ENCODE data around the gene PIBF1. TPM values are rescaled to one million over a fixed set of nuclear protein-coding genes. Genes with fewer than 3 reads are reported as not detected.

PIBF1 gene
- total RNA-seq, 2 donors from 2014 or later: 19.9 to 24.9 TPM

- Histone ChIP-seq H3K27ac (no peak overlapping the region), H3K27me3 (replicated peaks; ENCODE audit: insufficient read depth) (no peaks in the 10 kb centered on the region), H3K36me3 (no peaks in the 10 kb centered on the region), H3K4me3 (no peak overlapping the region), H3K9me3 (no peaks in the 10 kb centered on the region), H3K4me1 (replicated peaks) (no peaks in the 10 kb centered on the region)
- intact Hi-C loops (cut with DNase I): no loop called here
- TF ChIP-seq POLR2AphosphoS5 (IDR thresholded peaks at IDR 0.05): no peak
- no peak for TF ChIP-seq POLR2A (IDR thresholded peaks at IDR 0.05)
- TF ChIP-seq, protein P1, sequence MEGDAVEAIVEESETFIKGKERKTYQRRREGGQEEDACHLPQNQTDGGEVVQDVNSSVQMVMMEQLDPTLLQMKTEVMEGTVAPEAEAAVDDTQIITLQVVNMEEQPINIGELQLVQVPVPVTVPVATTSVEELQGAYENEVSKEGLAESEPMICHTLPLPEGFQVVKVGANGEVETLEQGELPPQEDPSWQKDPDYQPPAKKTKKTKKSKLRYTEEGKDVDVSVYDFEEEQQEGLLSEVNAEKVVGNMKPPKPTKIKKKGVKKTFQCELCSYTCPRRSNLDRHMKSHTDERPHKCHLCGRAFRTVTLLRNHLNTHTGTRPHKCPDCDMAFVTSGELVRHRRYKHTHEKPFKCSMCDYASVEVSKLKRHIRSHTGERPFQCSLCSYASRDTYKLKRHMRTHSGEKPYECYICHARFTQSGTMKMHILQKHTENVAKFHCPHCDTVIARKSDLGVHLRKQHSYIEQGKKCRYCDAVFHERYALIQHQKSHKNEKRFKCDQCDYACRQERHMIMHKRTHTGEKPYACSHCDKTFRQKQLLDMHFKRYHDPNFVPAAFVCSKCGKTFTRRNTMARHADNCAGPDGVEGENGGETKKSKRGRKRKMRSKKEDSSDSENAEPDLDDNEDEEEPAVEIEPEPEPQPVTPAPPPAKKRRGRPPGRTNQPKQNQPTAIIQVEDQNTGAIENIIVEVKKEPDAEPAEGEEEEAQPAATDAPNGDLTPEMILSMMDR (IDR thresholded peaks at IDR 0.05): no peak
- 92% methylated on average over 4 of the region's 4 CpGs for WGBS
- no peak for DNase-seq (ENCODE audit: low spot score)
Observed at GRCh38 chr13:72998012-72998411, 216.1 kb downstream of the PIBF1 start.

DNA sequence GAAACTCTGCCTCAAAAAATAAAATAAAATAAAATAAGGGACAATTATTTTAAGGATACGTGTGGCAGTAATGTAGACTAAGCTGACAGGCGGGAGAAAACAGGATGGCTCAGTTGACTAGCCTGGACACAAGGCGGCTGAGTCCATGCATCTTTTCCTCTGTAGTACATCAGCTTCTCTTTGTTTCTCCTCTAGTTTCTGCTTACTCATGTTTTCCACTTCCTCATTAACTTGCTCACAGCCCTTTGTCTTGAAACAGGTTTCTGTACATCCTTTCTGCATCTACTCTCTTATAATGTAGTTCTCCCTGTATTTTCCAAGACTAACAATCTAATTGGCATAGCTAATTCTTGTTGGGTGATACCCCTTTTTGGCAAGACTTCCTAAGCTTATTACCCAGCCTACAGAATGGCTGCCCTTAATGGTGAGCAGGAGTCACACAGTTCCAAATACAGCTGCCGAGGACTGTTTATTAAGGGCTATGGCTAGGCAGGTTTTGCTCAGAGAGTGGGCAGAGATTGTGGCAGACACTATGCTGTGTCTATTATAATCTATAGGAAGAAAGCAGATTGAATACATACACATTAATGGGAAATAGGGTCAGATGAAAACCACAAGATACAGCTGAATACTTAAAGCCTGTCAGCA is 218.2 kb downstream of the PIBF1 start:
- WGBS: 91% methylated on average over 4 of the region's 4 CpGs
- Histone ChIP-seq H3K36me3 (no peaks in the 10 kb centered on the region), H3K4me3 (no peak overlapping the region), H3K27ac (peak overlapping the region in 1 of 2 donors; percentile 11), H3K27me3 (replicated peaks; ENCODE audit: insufficient read depth) (no peaks in the 10 kb centered on the region), H3K4me1 (replicated peaks) (no peaks in the 10 kb centered on the region), H3K9me3 (no peaks in the 10 kb centered on the region)
- no peak for DNase-seq (ENCODE audit: low spot score)
- TF ChIP-seq, protein P1 (IDR thresholded peaks at IDR 0.05): no peak
- TF ChIP-seq POLR2AphosphoS5 (IDR thresholded peaks at IDR 0.05) (no peak), POLR2A (IDR thresholded peaks at IDR 0.05) (no peak)
- intact Hi-C loops (cut with DNase I): no loop called here

DNA sequence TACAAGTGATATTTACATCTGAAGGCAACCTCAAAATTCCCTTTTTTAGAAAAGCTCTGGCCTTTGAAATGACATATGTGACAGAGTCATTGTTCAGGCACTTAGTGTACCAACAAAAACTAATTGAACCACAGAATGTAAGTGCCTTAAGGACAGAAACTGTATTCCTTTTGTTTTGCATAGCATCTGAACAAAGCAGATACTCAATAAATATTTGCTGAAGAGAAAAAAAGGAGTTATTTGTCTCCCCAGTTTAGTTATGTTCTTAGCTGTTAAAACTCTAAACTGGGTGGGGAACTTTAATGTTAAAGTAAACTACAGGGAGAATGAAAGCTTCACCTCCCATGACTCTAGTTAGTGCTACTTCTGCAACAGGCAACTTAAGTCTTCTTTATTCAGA is 220.0 kb downstream of the PIBF1 start:
- Histone ChIP-seq H3K27ac (no peak overlapping the region), H3K4me3 (no peak overlapping the region), H3K4me1 (replicated peaks) (no peaks in the 10 kb centered on the region), H3K36me3 (no peaks in the 10 kb centered on the region), H3K27me3 (replicated peaks; ENCODE audit: insufficient read depth) (no peaks in the 10 kb centered on the region), H3K9me3 (no peaks in the 10 kb centered on the region)
- intact Hi-C loops (cut with DNase I): no loop called here
- no peak for DNase-seq (ENCODE audit: low spot score)
- TF ChIP-seq POLR2AphosphoS5 (IDR thresholded peaks at IDR 0.05): no peak
- TF ChIP-seq, protein P1 (IDR thresholded peaks at IDR 0.05): no peak
- TF ChIP-seq POLR2A (IDR thresholded peaks at IDR 0.05): no peak

- 82% methylated on average over 5 of the region's 5 CpGs for WGBS
- TF ChIP-seq POLR2A (IDR thresholded peaks at IDR 0.05) (no peak), POLR2AphosphoS5 (IDR thresholded peaks at IDR 0.05) (no peak)
- TF ChIP-seq, protein P1 (IDR thresholded peaks at IDR 0.05): no peak
- intact Hi-C loops (cut with DNase I): no loop called here
Observed at GRCh38 chr13:73011751-73012150, 229.8 kb downstream of the PIBF1 start.

DNA sequence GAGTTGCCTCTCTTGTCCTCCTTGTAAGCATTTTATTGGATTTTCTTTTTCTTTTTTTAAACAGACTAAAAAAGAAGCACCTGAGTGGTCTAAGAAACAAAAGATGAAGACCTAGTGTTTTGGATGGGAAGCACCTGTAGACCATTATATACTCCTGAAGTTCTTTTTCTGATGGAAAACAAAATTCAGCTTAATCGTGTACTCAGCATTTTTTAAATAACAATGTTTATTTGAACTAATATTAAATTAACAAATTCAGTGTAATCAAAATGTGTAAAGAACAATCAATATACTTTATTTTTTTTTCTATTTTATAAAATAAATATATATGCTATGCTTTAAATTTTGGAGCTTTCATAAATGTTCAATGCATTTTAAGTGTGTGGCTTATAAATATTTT is 233.9 kb downstream of the PIBF1 start:
- intact Hi-C loops (cut with DNase I): no loop called here
- no peak overlapping the region for H3K27ac ChIP-seq
- 91% methylated on average over 1 of the region's 1 CpG for WGBS
- no peaks in the 10 kb centered on the region for H3K9me3 ChIP-seq
- no peaks in the 10 kb centered on the region for H3K27me3 ChIP-seq (replicated peaks; ENCODE audit: insufficient read depth)
- H3K4me3 ChIP-seq: no peak overlapping the region
- TF ChIP-seq, protein P1 (IDR thresholded peaks at IDR 0.05): no peak
- TF ChIP-seq POLR2A (IDR thresholded peaks at IDR 0.05) (no peak), POLR2AphosphoS5 (IDR thresholded peaks at IDR 0.05) (no peak)
- no peaks in the 10 kb centered on the region for H3K4me1 ChIP-seq (replicated peaks)
- no peak for DNase-seq (ENCODE audit: low spot score)
- no peaks in the 10 kb centered on the region for H3K36me3 ChIP-seq

More at GRCh38 chr13:73011751-73012150, 229.8 kb downstream of the PIBF1 start:
- Histone ChIP-seq H3K4me3 (no peak overlapping the region), H3K27ac (no peak overlapping the region), H3K36me3 (no peaks in the 10 kb centered on the region), H3K27me3 (replicated peaks; ENCODE audit: insufficient read depth) (no peaks in the 10 kb centered on the region), H3K4me1 (replicated peaks) (no peaks in the 10 kb centered on the region), H3K9me3 (no peaks in the 10 kb centered on the region)
- DNase-seq (ENCODE audit: low spot score): no peak
